GM21825 (cell line): ENCODE data around the gene GPR157.
A peak's percentile ranks its signal among the peaks of the same experiment; 100 is the strongest.
"Not testable (repeated sequence)": the region's sequence is repeated elsewhere in the genome, so short reads cannot be mapped to it uniquely, and the experiment has no call there.

ENCODE experiments used
- ATAC-seq: cut with Tn5 transposase; IDR thresholded peaks from one replicate; pipeline ENCODE4 v1.9.1; 2021; ENCODE audit warnings: mild to moderate bottlenecking, moderate library complexity; ENCODE audit not compliant: unreplicated experiment

Gene GPR157

DNA sequence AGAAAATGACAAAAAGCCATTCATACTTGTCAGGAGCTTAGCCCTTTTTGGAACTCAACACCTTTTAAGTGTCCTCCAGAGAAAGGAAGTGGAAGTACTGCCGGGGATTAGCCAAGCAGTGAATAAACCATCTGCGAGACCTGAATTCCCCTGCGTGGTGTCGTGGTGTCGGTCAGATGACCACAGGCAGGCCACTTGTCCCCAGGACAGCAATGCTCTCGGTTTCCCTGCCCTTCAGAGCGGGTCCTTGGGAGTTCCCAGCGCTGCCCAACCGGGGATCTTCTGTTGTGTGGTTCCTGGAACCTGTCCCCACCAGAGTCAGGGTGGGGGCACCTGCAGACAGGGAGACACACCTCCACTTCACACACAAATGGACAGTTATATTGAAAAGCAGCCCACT lies 9.2 kb downstream of the GPR157 start:
- peak; percentile 44 for ATAC-seq

DNA sequence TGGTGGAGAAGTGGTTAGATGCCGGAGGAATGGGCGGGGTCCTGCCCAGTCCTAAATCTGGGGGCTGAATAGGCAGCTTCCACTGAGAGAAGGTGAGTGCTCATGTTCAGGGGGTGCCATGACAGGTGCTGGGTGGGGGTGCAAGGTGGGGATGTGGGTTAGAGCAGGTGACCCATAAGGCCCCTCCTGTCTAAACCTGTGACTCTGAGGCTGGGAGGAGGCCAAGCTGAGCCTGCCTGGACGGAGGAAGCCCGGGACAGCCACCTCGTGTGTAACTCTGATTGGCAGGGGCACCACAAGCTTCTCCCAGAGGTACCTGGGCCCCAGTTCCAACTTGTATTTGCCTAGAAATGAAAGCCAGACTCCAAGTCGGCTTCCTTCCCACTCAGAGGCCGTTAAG lies 10.7 kb downstream of the GPR157 start:
- no peak for ATAC-seq

DNA sequence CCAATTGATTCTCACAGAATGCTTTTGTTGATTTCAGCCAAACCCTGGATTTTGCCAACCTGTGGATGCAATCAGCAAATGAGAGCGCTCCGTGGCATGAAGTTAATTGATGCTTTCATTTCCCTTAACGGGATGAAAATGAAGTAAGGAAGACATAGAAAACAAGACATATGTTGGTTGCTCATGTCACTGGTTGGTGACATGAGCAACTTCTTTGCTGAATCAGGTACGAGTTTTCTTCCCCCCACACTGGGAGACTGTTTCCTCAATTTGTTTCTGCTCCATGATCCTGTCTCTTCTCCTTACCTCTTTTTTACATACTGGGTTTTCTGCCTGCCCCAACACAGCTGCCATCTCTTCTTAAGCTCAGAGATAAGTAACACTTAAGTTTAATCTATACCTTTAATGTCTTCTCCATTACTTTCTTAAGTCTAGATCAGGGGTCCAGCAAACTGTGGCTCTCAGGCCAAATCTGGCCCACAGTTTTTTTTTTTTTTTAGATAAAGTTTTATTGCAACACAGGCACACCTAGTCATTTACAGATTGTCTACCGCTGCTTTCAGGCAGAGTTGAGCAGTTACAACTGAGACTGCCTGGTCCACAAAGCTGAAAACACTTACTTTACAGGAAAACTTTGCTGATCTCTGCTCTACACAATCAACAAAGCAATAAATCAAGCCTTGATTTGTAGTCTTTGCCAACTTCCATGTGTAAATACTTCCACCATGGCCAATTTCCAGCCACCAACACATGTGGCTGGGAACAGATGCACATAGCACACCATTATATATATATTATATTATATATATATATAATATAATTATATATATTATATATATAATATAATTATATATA lies 13.3 kb downstream of the GPR157 start:
- ATAC-seq: no peak

DNA sequence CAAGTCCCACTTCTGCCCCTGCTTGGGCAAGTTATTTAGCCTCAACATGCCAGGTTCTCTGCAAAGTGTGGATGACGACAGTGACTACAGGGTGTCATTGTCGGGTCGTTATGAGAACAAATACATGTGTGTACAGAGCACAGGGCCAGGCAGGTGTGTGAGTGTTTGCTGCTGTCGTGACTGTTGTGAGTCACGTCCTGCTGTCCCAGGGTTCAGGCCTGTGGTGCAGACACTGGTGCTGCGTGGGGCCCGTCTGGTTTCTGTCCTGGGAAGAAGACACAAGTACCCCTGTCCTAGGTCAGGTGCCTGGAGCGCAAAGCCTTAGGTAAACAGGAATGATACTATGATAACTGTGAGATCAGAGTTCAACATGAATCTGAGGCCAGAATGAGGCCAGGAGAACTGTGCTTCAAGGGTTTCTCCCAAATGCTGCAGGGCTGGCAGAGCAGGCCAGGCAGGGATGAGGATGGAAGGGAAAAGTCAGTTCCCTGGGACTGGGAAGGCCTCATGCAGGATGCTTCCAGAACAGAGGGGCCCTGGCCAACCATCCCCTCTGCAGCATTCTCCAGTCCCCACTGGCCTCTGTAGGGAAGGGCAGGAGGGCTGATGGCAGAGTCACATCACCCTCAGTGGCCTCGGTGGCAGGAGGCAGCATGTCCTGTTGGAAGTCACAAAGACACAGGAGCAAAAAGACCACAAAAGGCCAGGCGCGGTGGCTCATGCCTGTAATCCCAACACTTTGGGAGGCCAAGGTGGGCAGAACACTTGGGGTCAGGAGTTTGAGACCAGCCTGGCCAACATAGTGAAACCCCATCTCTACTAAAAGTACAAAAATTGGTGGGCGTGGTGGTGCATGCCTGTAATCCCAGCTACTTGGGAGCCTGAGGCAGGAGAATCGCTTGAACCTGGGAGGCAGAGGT lies 15.7 kb downstream of the GPR157 start:
- no peak for ATAC-seq

DNA sequence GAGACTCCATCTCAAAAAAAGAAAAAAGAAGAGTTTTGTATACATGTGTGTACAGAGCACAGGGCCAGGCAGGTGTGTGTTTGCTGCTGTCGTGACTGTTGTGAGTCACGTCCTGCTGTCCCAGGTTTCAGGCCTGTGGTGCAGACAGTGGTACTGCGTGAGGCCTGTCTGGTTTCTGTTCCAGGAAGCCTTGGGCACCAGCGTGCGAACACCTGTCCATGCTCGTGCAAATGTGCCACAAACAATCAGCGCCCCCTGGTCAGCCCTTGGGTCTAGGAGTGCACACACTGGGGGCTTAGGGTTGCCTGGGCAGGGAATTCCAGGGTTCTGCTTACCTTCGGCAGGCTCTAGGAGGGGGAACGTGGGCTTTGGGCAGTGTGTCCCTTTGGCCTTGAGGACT lies 16.9 kb downstream of the GPR157 start:
- ATAC-seq: no peak

DNA sequence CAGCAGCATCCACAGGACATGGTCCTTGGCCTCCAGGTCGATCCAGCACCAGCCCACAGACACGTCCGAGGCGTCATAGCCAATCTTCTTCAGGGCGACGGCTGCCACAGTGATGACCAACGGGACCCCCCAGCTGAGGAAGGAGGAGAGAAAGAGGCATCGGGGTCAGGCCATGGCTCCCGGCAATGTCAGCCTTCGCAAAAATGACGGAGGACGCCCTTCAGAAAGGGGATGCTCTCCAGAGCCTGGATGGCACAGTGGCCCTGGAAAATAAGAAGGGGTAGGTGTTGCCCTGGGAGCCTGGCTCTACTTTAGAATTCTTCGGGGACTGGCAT lies 17.6 kb downstream of the GPR157 start:
- ATAC-seq: no peak

DNA sequence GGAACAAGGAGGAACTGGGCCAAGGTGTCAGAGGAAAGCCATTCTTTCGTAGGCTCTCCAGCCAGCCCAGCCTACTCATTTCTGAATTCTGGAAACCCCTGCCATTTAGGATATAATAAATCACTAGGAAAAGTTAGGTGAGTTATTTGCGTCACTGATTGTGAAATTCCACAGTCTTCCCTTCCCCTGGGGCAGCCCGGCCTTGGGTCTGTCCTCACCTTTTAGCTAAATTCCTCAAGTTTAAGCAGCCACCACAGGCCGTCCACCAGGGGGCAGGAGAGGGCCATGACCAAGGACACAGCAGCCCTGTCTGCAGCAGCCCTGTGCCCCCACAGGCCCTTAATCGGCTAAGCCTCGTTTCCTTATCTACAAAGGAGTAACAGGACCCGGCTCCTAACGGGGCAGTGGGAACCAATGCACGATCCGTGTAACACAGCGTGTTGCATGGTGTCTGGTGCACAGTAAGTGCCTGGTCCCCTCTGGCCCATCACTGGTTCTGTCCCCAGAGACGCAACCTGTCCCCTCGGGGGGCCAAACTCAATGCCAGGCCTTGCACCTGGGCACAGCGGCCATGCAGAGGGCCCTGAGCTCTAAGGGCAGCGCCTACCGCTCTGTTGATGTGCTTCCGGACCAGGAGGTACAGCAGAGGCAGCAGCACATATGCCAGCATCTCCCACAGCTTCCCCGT lies 18.1 kb downstream of the GPR157 start:
- ATAC-seq: no peak

DNA sequence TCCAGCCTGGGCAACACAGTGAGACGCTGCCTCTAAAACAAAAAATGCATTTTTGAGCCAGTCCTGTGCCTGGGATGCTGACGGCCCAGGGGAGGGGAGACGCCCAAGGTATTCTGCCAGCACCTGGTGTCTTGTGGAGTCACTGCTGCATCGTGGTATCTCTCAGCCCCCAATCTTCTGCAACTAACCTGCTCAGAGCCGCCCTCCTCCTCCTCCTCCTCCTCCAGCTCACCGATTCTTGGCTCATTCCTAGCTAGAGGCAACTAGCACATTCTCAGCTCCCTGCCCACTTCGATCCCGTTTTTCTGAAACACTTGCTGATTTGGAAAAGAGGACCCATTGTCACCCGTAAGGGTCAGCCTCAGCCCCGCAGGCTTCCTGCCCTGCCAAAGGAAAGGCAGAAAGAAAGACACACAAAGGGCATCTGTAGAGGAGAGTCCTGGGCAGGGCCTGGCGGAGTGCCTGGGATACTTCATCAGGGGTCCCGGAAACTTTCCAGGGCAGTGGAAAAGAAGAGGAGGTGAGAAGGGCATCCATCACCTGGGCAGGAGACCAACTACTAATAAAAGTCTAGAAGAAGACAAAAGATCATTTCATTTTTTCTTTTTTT lies 20.7 kb downstream of the GPR157 start:
- ATAC-seq: no peak

DNA sequence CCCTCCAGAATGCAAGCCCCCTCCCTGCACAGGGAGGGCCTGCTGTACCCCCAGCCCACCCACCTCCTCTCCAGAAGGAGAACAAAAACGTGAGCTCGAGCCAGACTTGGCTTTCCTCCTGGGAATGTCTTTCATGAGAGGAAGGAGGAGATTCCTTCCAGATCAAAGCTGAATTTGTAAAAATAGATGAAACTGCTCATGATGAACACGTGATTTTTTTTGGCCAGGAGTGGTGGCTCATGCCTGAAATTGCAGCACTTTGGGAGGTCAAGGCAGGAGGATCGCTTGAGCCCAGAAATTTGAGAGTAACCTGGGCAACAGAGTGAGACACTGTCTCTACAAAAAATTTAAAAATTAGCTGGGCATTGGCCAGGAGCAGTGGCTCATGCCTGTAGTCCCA lies 21.8 kb downstream of the GPR157 start:
- no peak for ATAC-seq

DNA sequence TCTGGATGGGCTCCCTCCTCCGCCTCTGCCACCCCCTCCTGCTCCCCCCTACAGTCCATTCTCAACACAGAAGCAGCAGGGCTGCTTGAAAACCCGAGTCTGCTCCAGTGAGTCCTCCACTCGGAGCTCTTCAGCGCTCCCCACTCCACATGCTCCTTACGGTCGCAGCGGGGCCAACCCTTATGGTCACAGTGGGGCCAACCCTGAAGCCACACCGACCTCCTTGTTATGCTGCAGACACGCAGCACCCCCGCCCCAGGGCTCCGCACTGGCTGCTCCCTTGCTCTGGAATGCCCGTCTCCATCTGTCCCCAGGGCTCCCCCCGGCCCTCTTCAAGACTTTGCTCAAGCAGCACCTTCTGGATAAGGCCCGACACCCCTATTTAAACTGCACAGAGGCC lies 22.6 kb downstream of the GPR157 start:
- ATAC-seq: no peak

DNA sequence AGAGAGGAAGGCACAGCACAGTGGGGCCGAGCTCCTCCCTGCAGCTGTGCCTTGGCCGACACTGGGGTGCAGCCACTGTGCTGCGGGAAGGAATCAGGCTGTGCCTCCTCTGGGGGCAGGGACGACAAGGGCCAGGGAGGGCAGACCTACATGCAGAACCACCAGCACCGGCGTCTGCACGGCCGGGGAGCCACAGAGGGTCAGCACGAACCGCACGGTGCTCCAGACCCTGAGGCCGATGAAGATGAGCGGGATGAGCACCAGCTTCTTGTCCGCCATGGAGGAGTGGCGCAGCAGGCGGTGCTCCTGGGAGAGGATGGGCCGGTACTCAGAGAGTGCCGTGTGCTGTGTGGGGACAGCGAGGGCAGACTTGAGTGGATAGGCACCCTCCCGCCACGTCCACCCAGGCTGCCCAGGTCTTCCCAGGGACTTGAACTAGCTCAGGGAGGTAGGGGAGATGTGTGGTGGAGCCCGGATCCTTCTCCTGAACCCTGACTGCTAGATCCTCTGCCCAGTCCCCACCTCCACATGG lies 23.5 kb downstream of the GPR157 start:
- ATAC-seq: no peak

DNA sequence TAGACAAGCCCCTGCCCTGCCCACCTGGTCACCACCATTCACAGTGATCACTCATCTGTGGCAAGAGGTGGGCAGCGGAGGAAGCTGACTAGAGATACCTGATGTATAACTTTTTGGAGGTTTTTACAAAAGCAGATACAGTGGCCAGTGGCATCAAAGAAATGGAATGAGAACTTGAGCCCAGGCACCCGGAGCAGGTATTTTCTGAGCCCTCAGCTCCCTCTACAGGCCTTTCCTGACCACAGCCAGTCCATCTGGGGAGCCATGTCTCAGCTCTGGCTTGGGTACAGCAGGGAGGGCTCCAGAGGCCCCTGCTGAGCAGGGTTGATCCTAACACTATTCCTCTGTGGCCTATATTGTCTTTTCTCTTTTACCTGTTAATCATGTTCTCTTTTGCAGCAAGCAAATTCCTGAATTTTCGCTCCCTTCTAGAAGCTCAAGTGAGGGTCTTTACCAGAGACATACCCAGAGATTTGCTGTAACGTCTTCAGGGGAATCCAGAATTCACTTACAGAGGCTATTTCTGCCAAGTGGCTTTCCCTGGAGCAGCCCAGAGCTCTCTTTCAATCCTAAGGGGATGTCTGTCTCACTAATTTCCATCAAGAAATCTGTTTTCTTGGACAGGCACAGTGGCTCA lies 27.3 kb downstream of the GPR157 start:
- no peak for ATAC-seq

DNA sequence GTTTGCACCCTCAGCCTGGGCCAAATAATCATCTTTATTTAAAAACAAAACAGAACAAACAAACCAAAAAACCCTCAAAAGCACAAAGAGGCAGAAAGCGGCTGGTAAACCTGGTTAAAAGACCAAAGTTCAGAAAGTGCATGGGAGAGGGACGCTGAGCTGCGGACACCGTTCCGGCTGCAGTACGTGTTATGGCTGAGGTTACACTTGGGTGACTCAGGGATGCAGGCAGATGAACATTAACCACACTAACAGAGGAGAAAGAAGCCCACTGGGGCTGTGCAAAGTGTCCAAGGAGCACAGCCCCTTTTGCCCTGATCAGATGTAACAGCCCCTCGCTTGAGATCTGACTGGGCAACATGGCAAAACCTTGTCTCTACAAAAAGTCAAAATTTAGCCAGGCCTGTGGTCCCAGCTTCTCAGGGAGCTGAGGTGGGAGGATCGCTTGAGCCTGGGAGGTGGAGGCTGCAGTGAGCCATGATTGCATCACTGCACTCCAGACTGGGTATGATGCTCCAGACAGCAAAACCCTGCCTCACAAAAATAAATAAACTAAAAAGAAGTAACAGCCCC lies 28.3 kb downstream of the GPR157 start:
- no peak for ATAC-seq

DNA sequence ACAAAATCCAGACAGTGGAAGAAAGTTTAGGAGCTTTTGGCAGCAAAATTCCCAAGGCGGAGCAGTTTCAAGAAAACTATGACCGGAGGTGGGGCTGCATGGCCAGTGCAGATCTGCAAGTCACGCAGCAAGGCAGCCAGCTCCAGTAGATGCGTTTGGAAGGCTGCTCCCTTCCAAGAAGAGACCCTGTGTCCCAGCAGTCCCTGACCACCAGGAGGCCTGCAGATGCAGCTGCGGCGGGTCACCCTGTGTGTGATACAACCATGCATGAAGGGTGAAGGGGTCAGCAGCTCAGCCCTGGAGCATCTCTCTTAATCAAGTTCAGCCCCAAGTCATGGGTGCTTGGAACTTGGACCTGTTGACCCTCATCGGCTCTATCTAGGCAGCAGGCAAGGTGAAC lies 29.3 kb downstream of the GPR157 start:
- ATAC-seq: no peak

DNA sequence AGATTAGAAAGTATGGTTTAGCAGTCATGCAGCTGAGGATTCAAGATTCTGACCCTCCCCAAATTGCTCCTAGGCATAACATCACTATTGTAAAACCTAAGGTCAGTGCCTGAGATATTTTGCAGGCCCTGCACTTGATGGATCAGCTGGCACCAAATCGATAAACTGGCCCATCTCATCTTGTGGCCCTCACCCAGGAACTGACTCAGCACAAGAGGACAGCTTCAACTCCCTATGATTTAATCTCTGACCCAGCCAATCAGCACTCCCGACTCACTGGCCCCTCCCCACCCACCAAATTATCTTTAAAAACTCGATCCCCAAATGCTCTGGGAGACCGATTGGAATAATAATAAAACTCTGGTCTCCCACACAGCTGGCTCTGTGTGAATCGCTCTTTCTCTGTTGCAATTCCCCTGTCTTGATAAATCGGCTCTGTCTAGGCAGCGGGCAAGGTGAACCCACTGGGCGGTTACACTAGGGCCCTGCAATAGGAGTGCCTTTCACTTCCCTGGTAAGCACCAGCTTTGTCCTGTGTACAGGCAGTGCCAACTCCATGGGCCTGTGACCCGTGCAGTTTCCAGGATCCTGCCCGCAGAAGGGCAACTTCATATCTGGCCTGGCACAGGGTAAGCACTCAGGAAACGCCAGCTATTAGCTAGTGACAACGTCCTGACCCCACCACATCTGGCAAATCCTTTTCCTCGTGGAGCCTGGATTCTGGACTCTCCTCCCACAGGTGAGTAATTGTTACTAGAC lies 30.8 kb downstream of the GPR157 start:
- ATAC-seq: no peak

DNA sequence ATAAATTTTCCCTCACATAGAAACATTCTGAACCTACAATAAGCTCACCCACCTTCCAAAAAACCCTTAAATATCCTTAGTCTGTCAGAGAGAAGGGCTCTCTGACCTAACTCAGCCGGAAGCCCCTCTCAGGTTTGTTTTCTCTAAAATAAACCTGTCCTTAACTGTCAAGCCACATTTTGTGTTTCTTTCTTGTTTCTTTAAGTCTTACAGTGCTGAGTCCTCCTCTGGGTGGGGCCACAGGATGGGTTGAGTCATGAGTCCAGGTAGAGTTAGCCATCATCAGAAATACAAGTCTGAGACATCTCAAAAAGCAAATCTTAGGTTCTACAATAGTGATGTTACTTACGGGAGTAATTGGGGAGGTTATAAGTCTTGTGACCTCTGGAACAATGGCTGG lies 33.1 kb downstream of the GPR157 start:
- no peak for ATAC-seq

DNA sequence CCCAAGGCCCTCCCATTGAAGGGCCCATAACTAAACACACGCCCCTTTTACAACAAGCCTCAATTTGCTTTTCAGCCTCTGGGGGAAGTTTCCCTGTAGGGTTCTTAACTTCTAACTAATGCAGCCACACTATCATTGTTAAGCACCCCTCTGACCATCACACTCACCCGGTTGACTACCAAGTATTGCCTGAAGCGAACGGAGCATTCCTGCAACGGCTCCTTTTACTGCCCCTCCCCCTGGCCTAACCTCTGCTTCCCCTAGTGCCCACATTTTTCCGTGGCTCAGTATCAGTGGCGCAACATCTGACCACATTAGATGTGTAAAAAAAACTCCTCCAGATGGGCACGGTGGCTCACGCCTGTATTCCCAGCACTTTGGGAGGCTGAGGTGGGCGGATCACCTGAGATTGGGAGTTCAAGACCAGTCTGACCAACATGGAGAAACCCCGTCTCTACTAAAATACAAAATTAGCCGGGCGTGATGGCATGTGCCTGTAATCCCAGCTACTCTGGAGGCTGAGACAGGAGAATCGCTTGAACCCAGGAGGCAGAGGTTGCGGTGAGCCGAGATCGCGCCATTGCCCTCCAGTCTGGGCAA lies 34.8 kb downstream of the GPR157 start:
- ATAC-seq: not testable (repeated sequence)

DNA sequence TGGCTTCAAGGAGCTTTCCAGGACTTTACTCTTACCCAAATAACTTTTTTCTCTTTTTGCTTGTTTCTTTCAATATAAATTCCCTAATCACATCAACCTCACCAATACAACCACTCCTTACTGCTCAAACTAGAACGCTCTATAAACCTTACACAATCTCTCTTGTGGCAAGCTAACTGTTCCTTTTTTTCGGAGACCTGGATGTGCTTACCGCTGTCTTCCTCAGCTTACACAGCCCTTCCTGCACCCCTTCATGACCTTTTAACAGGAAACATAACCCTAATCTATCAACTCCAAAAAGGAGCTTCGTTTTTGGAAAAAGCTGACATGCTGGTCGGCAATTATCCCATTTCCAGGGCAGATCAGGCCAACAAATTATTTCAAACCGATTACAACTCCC lies 35.3 kb downstream of the GPR157 start:
- ATAC-seq: no peak

DNA sequence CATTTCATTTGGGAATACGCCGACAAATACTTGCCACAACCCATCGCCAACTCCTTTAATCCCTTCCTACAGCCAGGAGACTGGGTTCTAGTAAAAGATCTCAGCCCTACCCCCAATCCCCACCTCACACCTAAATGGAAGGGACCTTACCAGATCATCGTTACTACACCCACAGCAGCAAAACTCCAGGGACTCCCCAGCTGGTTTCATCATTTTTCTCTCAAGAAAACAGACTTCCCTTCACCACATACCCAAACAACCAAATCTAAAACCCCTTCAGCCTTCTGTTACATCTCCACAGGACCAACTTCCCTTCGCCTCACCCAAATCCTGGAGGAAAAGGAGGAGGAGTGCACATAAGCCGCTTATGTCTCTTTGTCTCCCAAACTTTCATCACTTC lies 35.8 kb downstream of the GPR157 start:
- ATAC-seq: no peak
